A549 treated with Hydrocortisone at 1 μM for 4 hours (cell line): ENCODE results near the gene TRDN. TPM values are rescaled to one million over a fixed set of nuclear protein-coding genes. Genes with fewer than 3 reads are reported as not detected.

ENCODE experiments used
- total RNA-seq: library from RNA; stranded (reverse); fragments of 200-300 nt; extraction: Qiagen RNA extraction; gene quantifications from 5 replicates; pipeline ENCODE4 v1.2.3, GENCODE V29; 2022

The TRDN gene, protein sequence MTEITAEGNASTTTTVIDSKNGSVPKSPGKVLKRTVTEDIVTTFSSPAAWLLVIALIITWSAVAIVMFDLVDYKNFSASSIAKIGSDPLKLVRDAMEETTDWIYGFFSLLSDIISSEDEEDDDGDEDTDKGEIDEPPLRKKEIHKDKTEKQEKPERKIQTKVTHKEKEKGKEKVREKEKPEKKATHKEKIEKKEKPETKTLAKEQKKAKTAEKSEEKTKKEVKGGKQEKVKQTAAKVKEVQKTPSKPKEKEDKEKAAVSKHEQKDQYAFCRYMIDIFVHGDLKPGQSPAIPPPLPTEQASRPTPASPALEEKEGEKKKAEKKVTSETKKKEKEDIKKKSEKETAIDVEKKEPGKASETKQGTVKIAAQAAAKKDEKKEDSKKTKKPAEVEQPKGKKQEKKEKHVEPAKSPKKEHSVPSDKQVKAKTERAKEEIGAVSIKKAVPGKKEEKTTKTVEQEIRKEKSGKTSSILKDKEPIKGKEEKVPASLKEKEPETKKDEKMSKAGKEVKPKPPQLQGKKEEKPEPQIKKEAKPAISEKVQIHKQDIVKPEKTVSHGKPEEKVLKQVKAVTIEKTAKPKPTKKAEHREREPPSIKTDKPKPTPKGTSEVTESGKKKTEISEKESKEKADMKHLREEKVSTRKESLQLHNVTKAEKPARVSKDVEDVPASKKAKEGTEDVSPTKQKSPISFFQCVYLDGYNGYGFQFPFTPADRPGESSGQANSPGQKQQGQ
- total RNA-seq = not detected in 5 replicates

DNA sequence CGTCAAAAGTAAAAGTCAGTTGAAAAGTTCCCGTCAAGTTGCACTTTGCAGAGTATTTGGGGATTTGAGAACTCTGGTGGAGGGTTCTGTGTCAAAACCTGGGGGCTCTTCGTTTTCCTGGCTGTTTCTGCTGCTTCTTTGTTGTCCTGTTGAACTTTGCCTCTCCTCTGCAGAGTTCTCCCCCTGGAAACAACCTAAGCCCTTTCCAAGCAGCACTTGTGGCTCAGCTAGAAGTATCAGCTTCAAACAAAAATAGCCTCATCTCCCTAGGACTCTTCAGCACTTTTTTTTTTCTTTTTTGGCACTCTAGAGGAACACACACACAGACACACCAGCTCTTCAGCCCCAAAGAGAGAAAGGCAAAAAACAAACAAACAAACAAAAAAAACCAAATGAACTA lies at the start of gene TRDN:
Gene TRDN (minus strand): TSS at position 169 of the 400 bp plus-strand sequence. CDS start 175 bp downstream, outside the sequence.

Other genes starting within 250 kb of the TRDN start
- not detected in 5 replicates for gene NKAIN2, start 166.9 kb upstream of the TRDN start, total RNA-seq